ENCODE data around the gene NCR2. TPM values are rescaled to one million over a fixed set of nuclear protein-coding genes. Genes with fewer than 3 reads are reported as not detected.
A peak's percentile ranks its signal among the peaks of the same experiment; 100 is the strongest.

NCR2 gene
- total RNA-seq, 1 experiment from 2014 or later: not detected

DNA sequence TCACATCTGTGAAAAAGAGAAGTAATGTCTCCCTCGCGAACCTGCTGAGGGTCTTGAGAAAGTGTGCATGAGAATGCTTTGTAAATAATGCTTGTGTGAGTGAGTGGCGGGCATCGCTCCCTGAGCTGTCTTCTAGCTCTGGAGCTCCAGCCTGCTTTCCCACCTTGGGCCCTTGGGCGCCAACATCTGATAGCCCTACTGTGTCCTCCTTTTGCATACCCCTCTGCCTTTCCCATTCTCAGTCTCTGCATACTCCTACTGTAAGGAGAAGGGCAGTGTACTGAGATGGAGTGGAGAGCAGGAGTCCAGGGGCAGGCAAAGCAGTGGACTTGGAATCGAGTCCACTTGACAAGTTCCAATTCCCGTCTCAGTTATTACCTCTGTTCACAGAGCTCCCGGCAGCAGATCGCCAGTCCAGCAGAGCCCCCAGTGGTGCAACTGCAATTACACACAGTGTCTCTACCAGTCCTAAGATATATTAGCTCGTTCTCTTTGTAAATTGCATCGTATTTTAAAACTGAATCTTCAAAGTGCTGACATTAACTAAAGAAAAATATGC, 847 bp upstream of the NCR2 start:
- ChIA-PET POLR2A (no interaction called here), CTCF (no interaction called here)
- Histone ChIP-seq H3K36me3 (ENCODE audit: control insufficient read depth, insufficient read depth, low read length) (no peaks in the 10 kb centered on the region), H3K27ac (ENCODE audit: low read length) (no peak overlapping the region), H3K9me3 (ENCODE audit: control insufficient read depth, insufficient read depth, low read depth, low read length) (no peaks in the 10 kb centered on the region), H3K4me1 (ENCODE audit: control insufficient read depth, insufficient read depth, low read length) (no peaks in the 10 kb centered on the region), H3K27me3 (ENCODE audit: control insufficient read depth, insufficient read depth, low read length) (peaks cover 24% of the 10 kb centered on the region), H3K4me3 (ENCODE audit: low read depth in 2 of 2, low read length in 2 of 2) (no peak overlapping the region)
- in situ Hi-C loops (cut with HindIII; ENCODE audit: low pct_unique_long_range_greater_than_20kb, low sequenced_read_pairs) (no loop called here), intact Hi-C loops (cut with micrococcal nuclease; ENCODE audit: unreplicated experiment) (no loop called here)
- peak; percentile 66 for ATAC-seq
- BruUV-seq (replicated peaks): no TSS peak
- DNase-seq (ENCODE audit: low read depth, low spot score): no peak
- TF ChIP-seq, protein P1, sequence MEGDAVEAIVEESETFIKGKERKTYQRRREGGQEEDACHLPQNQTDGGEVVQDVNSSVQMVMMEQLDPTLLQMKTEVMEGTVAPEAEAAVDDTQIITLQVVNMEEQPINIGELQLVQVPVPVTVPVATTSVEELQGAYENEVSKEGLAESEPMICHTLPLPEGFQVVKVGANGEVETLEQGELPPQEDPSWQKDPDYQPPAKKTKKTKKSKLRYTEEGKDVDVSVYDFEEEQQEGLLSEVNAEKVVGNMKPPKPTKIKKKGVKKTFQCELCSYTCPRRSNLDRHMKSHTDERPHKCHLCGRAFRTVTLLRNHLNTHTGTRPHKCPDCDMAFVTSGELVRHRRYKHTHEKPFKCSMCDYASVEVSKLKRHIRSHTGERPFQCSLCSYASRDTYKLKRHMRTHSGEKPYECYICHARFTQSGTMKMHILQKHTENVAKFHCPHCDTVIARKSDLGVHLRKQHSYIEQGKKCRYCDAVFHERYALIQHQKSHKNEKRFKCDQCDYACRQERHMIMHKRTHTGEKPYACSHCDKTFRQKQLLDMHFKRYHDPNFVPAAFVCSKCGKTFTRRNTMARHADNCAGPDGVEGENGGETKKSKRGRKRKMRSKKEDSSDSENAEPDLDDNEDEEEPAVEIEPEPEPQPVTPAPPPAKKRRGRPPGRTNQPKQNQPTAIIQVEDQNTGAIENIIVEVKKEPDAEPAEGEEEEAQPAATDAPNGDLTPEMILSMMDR (IDR thresholded peaks at IDR 0.05): no peak
- TF ChIP-seq SIN3A (IDR thresholded peaks at IDR 0.05; ENCODE audit: borderline replicate concordance, insufficient read depth, low read depth, low read length) (no peak), TCF7L2 (IDR thresholded peaks at IDR 0.05; ENCODE audit: low read depth, low read length) (no peak)

DNA sequence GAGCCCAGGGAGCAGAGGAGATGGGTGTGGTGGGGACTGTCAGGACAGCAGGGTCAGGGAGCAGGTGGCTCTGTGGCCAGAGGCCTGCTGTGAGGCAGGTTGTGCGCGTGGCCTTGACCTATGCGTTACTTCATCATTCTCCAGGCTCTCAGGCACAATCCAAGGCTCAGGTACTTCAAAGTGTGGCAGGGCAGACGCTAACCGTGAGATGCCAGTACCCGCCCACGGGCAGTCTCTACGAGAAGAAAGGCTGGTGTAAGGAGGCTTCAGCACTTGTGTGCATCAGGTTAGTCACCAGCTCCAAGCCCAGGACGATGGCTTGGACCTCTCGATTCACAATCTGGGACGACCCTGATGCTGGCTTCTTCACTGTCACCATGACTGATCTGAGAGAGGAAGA, 535 bp downstream of the NCR2 start:
- POLR2A ChIA-PET: no interaction called here
- TF ChIP-seq, protein P2, sequence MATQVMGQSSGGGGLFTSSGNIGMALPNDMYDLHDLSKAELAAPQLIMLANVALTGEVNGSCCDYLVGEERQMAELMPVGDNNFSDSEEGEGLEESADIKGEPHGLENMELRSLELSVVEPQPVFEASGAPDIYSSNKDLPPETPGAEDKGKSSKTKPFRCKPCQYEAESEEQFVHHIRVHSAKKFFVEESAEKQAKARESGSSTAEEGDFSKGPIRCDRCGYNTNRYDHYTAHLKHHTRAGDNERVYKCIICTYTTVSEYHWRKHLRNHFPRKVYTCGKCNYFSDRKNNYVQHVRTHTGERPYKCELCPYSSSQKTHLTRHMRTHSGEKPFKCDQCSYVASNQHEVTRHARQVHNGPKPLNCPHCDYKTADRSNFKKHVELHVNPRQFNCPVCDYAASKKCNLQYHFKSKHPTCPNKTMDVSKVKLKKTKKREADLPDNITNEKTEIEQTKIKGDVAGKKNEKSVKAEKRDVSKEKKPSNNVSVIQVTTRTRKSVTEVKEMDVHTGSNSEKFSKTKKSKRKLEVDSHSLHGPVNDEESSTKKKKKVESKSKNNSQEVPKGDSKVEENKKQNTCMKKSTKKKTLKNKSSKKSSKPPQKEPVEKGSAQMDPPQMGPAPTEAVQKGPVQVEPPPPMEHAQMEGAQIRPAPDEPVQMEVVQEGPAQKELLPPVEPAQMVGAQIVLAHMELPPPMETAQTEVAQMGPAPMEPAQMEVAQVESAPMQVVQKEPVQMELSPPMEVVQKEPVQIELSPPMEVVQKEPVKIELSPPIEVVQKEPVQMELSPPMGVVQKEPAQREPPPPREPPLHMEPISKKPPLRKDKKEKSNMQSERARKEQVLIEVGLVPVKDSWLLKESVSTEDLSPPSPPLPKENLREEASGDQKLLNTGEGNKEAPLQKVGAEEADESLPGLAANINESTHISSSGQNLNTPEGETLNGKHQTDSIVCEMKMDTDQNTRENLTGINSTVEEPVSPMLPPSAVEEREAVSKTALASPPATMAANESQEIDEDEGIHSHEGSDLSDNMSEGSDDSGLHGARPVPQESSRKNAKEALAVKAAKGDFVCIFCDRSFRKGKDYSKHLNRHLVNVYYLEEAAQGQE (IDR thresholded peaks at IDR 0.05; ENCODE audit: insufficient read depth in 1 of 2, low read depth in 2 of 2, low read length in 1 of 2): no peak
- TF ChIP-seq TCF7L2 (IDR thresholded peaks at IDR 0.05; ENCODE audit: low read depth, low read length) (no peak), SIN3A (IDR thresholded peaks at IDR 0.05; ENCODE audit: borderline replicate concordance, insufficient read depth, low read depth, low read length) (no peak), POLR2AphosphoS5 (IDR thresholded peaks at IDR 0.05; ENCODE audit: low read depth, low read length) (no peak)
- TF ChIP-seq, protein P1 (IDR thresholded peaks at IDR 0.05): no peak
- intact Hi-C loops (cut with micrococcal nuclease; ENCODE audit: unreplicated experiment): no loop called here
- CTCF ChIA-PET: no interaction called here
- Histone ChIP-seq H3K36me3 (ENCODE audit: control insufficient read depth, insufficient read depth, low read length) (no peaks in the 10 kb centered on the region), H3K27ac (ENCODE audit: low read length) (no peak overlapping the region), H3K4me1 (ENCODE audit: control insufficient read depth, insufficient read depth, low read length) (no peaks in the 10 kb centered on the region), H3K9me3 (ENCODE audit: control insufficient read depth, insufficient read depth, low read depth, low read length) (no peaks in the 10 kb centered on the region), H3K27me3 (ENCODE audit: control insufficient read depth, insufficient read depth, low read length) (peaks cover 18% of the 10 kb centered on the region), H3K4me3 (ENCODE audit: low read depth in 2 of 2, low read length in 2 of 2) (no peak overlapping the region)
- in situ Hi-C loops (cut with HindIII; ENCODE audit: low pct_unique_long_range_greater_than_20kb, low sequenced_read_pairs): no loop called here
- no TSS peak for BruUV-seq (replicated peaks)
- ATAC-seq: no peak
- DNase-seq (ENCODE audit: low read depth, low spot score): no peak

Measured in Panc1 (cell line).